ENCODE measurements around the gene GEMIN5. TPM values are rescaled to one million over a fixed set of nuclear protein-coding genes. Genes with fewer than 3 reads are reported as not detected.

The GEMIN5 gene
- total and polyA plus RNA-seq, 8 donors = 10.2 to 24.7 (median 22.7) TPM

DNA sequence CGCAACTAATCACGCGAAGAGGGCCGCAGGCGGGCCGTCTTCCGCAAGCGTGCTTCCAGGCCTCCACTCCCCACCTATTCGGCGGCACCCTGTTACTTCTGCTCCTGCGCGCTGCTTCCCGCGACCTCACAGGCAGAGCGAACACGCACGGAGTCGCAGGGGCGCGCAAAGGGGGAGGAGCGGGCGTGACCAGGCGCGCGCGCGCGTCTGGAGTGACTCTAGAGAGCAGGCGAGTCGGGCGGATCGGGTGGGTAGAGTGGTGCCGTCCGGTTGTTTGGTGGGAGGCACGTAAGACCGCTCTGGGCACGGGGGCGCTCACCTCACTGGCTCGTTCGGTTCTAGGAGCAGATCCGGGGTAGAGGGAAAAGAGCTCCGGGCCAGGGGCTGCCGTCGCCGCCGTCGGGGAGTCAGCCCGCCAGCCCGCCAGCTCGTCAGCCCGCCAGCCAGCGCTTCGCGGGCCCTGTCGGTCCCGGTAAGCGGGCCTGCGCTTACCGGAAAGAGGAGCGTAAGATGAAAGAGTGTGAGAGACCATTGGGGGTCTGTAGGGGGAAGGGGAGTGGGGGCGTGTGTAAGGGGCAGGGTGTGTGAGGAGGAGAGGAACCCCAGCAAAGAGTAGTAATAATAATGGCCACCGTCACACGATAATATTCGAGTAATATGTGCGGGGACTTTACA lies 79.6 kb downstream of the GEMIN5 start, which contains the start of gene CNOT8:
Gene CNOT8, plus strand, starts transcription at position 331 of the 675 bp plus-strand sequence. CDS start 4,652 bp downstream, outside the sequence.
- Histone ChIP-seq H3K4me3 (peak within 1 kb of the TSS; percentile 54 to 59), H3K9me3 (no peaks in the 10 kb centered on the region), H3K27ac (peak within 1 kb of the TSS; percentile 99 to 100), H3K36me3 (peaks cover 0 to 5% of the 10 kb centered on the region in 2 donors), H3K27me3 (no peaks in the 10 kb centered on the region), H3K4me1 (peaks cover 27 to 50% of the 10 kb centered on the region in 2 donors)
- no peak for TF ChIP-seq CTCF (IDR thresholded peaks at IDR 0.05)
- intact Hi-C loops (cut with DNase I) = no loop called here
- peak; percentile 98 to 100 (median 98) for DNase-seq
- peak; percentile 88 for ATAC-seq

DNA sequence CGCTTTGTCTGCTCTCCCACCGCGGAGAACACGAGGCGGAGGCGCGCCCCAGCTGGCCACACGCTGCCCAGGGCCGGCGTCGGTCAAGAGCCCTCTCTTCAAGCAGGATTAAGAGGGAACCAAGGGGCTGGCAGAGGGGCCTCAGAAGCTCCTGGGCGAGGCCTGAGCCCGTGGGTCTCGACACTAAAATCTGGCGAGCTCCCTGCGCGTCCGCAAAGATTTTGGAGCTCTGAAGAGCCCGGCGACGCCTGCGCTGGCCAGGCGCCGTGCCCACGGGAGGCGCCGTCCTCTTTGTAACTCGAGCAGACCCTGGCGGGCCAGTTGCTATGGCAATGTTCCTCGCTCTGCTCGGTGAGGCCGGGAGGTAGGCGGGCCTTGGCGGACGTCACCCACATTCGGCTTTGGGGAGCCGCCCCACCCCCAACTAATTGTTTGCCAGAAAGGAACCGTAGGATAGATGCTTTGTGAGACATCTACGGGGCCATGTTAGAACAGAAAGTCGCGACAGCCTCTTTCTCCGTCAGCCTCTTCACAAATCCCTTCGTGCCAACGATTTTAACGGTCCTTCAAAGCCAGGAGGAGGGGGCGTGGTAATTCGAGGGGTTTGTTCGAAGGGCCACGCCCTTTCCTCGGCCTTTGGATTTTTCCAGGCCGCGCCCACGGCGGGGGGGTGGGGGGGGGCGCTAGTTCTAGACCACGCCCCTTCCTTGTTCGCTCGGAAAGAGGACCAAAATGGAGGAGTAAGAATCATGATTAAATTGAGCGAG lies 80.3 kb downstream of the GEMIN5 start:
- Histone ChIP-seq H3K4me1 (peaks cover 23 to 43% of the 10 kb centered on the region in 2 donors), H3K27ac (peak overlapping the region; percentile 99 to 100), H3K9me3 (no peaks in the 10 kb centered on the region), H3K4me3 (peak overlapping the region; percentile 54 to 59), H3K36me3 (no peaks in the 10 kb centered on the region), H3K27me3 (no peaks in the 10 kb centered on the region)
- intact Hi-C loops (cut with DNase I) = no loop called here
- peak; percentile 96 to 99 (median 98) for DNase-seq
- TF ChIP-seq CTCF (IDR thresholded peaks at IDR 0.05) = no peak
- ATAC-seq = peak; percentile 80

DNA sequence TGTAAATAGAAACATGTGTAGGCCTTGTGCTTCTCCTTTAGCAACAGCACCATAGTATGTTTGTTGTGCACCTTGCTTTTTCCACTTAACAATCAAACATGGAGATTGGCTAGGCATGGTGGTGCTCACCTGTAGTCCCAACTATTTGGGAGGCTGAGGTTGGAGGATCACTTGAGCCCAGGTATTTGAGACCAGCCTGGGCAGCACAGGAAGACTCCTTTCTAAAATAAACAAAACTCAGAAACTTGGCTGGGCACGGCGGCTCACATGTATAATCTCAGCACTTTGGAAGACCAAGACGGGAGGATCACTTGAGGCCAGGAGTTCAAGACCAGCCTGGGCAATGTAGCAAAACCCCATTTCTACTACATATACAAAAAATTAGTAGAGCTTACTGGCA lies 86.7 kb downstream of the GEMIN5 start:
- no peak overlapping the region for H3K4me3 ChIP-seq
- intact Hi-C loops (cut with DNase I) = no loop called here
- peak overlapping the region; percentile 39 to 88 for H3K27ac ChIP-seq
- H3K4me1 ChIP-seq = peaks cover 5 to 28% of the 10 kb centered on the region in 2 donors
- H3K9me3 ChIP-seq = no peaks in the 10 kb centered on the region
- H3K36me3 ChIP-seq = no peaks in the 10 kb centered on the region
- no peak for TF ChIP-seq CTCF (IDR thresholded peaks at IDR 0.05)
- DNase-seq = no peak
- ATAC-seq = no peak
- H3K27me3 ChIP-seq = no peaks in the 10 kb centered on the region

DNA sequence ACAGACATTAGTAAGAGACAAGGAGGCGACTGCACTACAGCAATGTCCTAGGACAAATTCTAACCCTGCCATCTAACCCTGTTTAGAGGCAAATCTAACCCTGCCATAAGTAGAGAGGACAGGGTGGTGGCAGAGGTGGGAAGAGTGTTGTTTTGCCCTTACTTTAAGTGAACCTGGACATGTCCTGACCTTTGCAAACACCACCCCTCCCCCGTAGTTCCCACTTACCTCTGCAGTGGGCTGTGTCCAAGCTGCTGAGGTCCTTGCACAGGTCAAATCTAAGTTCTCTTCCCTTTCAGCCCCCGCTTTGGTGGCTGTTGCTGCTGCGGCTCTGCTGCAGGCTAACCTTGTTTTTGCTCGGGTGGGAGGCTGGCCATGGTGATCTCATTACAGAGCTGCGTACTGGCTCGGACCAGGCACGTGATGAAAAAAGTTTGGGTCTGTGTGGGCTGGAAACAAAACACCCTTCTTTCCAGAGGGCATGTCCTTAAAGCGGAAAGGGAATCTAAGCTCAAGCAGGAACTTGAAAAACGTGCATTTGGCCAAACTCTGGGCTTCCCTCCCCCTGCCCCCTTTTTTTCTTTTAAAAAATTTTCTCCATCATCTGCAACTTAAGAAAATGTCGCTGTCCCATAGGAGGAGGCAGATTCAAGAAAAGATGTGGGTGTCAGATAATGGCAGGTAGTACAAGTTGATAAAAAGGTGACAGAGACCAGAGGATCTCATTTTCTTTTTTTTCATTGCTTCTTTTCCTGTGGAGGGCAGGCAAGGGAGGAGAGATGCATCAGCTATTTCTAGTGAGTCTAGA lies 87.6 kb downstream of the GEMIN5 start, which contains the start of gene FAXDC2:
Gene FAXDC2, minus strand, starts transcription at position 349 of the 808 bp plus-strand sequence. CDS start 12,425 bp downstream, outside the sequence.
- H3K4me3 ChIP-seq = peak within 1 kb of the TSS; percentile 35
- H3K27me3 ChIP-seq = no peaks in the 10 kb centered on the region
- peaks cover 5 to 28% of the 10 kb centered on the region in 2 donors for H3K4me1 ChIP-seq
- DNase-seq = peak in 3 of 4 donors; percentile 78 to 93 (median 79)
- intact Hi-C loops (cut with DNase I) = no loop called here
- H3K9me3 ChIP-seq = no peaks in the 10 kb centered on the region
- no peaks in the 10 kb centered on the region for H3K36me3 ChIP-seq
- peak within 1 kb of the TSS; percentile 39 to 88 for H3K27ac ChIP-seq
- no peak for TF ChIP-seq CTCF (IDR thresholded peaks at IDR 0.05)
- ATAC-seq = peak; percentile 98
